SK-N-SH (cell line): ENCODE results near the gene RADIL. TPM values are rescaled to one million over a fixed set of nuclear protein-coding genes. Genes with fewer than 3 reads are reported as not detected.
A peak's percentile ranks its signal among the peaks of the same experiment; 100 is the strongest.

ENCODE experiments used
- CTCF ChIA-PET: fragments of 300-600, 350-600 bp; formaldehyde crosslinking; extraction: SDS; loops from one replicate; lab custom pipeline; 2021; lab: Yijun Ruan, JAX
- POLR2A ChIA-PET: fragments of 350-600 bp; sonication (Branson Sonifier 250); formaldehyde crosslinking; extraction: SDS; loops from one replicate; lab custom pipeline; 2020; ENCODE audit warnings: antibody characterized with exemption, inconsistent platforms; lab: Yijun Ruan, JAX
- DNase-seq: peaks from one replicate; pipeline ENCODE4 v3.0.0; 2012
- H2AFZ ChIP-seq: fragments of 200-600 bp; sonication (generic); 2 replicates; pipeline ENCODE4 v1.8.1; 2016; ENCODE audit warnings: antibody characterized with exemption, mild to moderate bottlenecking, low read depth
- H3F3A ChIP-seq: fragments of 200-600 bp; sonication (generic); replicated peaks from 2 replicates; pipeline ENCODE3; 2016; ENCODE audit warnings: antibody characterized with exemption, mild to moderate bottlenecking; ENCODE audit not compliant: insufficient read depth
- H3K27ac ChIP-seq, 2 experiments: fragments of 200-500 bp in 1 of 2; fragments of 200-600 bp in 1 of 2; sonication (Bioruptor generic) in 1 of 2; sonication (generic), shearing (Covaris generic) in 1 of 2; 2 replicates each; pipeline versions ENCODE4 v1.5.1 to v1.6.1; 2014 to 2016; ENCODE audit warnings: low read depth in 2 of 2, inconsistent platforms in 1 of 2, low read length in 1 of 2, mild to moderate bottlenecking in 1 of 2, mixed read lengths in 1 of 2
- H3K27me3 ChIP-seq: fragments of 200-600 bp; sonication (generic), shearing (Covaris generic); 2 replicates; pipeline ENCODE4 v1.6.1; 2016; ENCODE audit warnings: mixed run types; ENCODE audit not compliant: insufficient read depth
- H3K36me3 ChIP-seq, 2 experiments: fragments of 200-500 bp in 1 of 2; fragments of 200-600 bp in 1 of 2; sonication (Bioruptor generic) in 1 of 2; sonication (generic) in 1 of 2; replicated peaks in 1 of 2; 2 replicates each; pipeline versions ENCODE3 to v1.5.1; 2014 to 2016; ENCODE audit warnings: low read length in 1 of 2, mild to moderate bottlenecking in 1 of 2; ENCODE audit not compliant: insufficient read depth in 2 of 2, control insufficient read depth in 1 of 2
- H3K4me1 ChIP-seq, 2 experiments: fragments of 200-500 bp in 1 of 2; fragments of 200-600 bp in 1 of 2; sonication (Bioruptor generic) in 1 of 2; sonication (generic), shearing (Covaris generic) in 1 of 2; 2 replicates each; pipeline versions ENCODE4 v1.5.1 to v1.6.1; 2014 to 2016; ENCODE audit warnings: low read depth in 1 of 2, low read length in 1 of 2, mixed run types in 1 of 2; ENCODE audit not compliant: insufficient read depth in 2 of 2, control insufficient read depth in 1 of 2
- H3K4me2 ChIP-seq: fragments of 200-600 bp; sonication (generic), shearing (Covaris generic); 2 replicates; pipeline ENCODE4 v1.6.1; 2017; ENCODE audit warnings: mixed run types
- H3K4me3 ChIP-seq, 2 experiments: fragments of 200-500 bp in 1 of 2; fragments of 200-600 bp in 1 of 2; sonication (Bioruptor generic) in 1 of 2; sonication (generic), shearing (Covaris generic) in 1 of 2; 2 replicates each; pipeline versions ENCODE4 v1.5.1 to v1.8.1; 2014 to 2016; ENCODE audit warnings: low read depth in 2 of 2, inconsistent platforms in 1 of 2, low read length in 1 of 2, mild to moderate bottlenecking in 1 of 2, mixed read lengths in 1 of 2, moderate library complexity in 1 of 2
- H3K79me2 ChIP-seq: fragments of 200-600 bp; sonication (generic); 2 replicates; pipeline ENCODE4 v1.8.1; 2017; ENCODE audit warnings: mild to moderate bottlenecking; ENCODE audit not compliant: insufficient read depth
- H3K9ac ChIP-seq: fragments of 200-600 bp; sonication (generic); 2 replicates; pipeline ENCODE4 v1.6.1; 2017; ENCODE audit warnings: mixed run types
- H3K9me2 ChIP-seq: fragments of 200-600 bp; sonication (generic); 2 replicates; pipeline ENCODE4 v1.6.1; 2017; ENCODE audit warnings: mixed run types
- H3K9me3 ChIP-seq: fragments of 200-600 bp; sonication (generic); 2 replicates; pipeline ENCODE4 v1.6.1; 2017; ENCODE audit warnings: mixed run types, mild to moderate bottlenecking, moderate library complexity
- H4K20me1 ChIP-seq: fragments of 200-600 bp; sonication (generic); 2 replicates; pipeline ENCODE4 v1.6.1; 2017; ENCODE audit warnings: mild to moderate bottlenecking, mixed run types; ENCODE audit not compliant: insufficient read depth
- CHD2 ChIP-seq: fragments of 150-350 bp; IDR thresholded peaks from 2 replicates; pipeline ENCODE4 v1.6.1; 2018; ENCODE audit warnings: low read length; ENCODE audit not compliant: partially characterized antibody
- CTCF ChIP-seq: fragments of 200-600 bp; sonication (generic); IDR thresholded peaks from 2 replicates; pipeline ENCODE4 v1.6.1; 2017; ENCODE audit warnings: antibody characterized with exemption, mild to moderate bottlenecking, moderate library complexity
- EP300 ChIP-seq, 2 experiments: IDR thresholded peaks; 2 replicates each; pipeline versions ENCODE4 v1.4.0 to v1.6.1; 2012; ENCODE audit warnings: borderline replicate concordance in 1 of 2, low read depth in 1 of 2, low read length in 1 of 2
- EZH2phosphoT487 ChIP-seq: fragments of 200-600 bp; sonication (generic); IDR thresholded peaks from 2 replicates; pipeline ENCODE4 v1.6.1; 2017; ENCODE audit warnings: low read depth, mixed run types, mild to moderate bottlenecking, antibody characterized with exemption, moderate library complexity, borderline replicate concordance
- FOXJ3 ChIP-seq: sonication (generic); formaldehyde crosslinking; IDR thresholded peaks from 2 replicates; pipeline ENCODE4 v1.5.1; 2020; ENCODE audit warnings: mild to moderate bottlenecking, missing genetic modification reagents
- GABPA ChIP-seq: IDR thresholded peaks from 2 replicates; pipeline ENCODE4 v1.4.0; 2012; ENCODE audit warnings: low read depth, mild to moderate bottlenecking
- GATA2 ChIP-seq: sonication (generic); formaldehyde crosslinking; IDR thresholded peaks from 2 replicates; pipeline ENCODE4 v1.5.0; 2020; ENCODE audit warnings: mild to moderate bottlenecking, missing genetic modification reagents
- MXI1 ChIP-seq: IDR thresholded peaks from 2 replicates; pipeline ENCODE4 v1.6.1; 2012; ENCODE audit warnings: mild to moderate bottlenecking, low read depth, low read length, improper control_type of control experiment
- POLR2AphosphoS5 ChIP-seq: IDR thresholded peaks from 2 replicates; pipeline ENCODE4 v1.6.1; 2012; ENCODE audit warnings: low read depth, low read length
- RCOR1 ChIP-seq: fragments of 150-350 bp; IDR thresholded peaks from 2 replicates; pipeline ENCODE4 v1.6.1; 2017; ENCODE audit warnings: antibody characterized with exemption, low read length
- RXRA ChIP-seq: IDR thresholded peaks from 2 replicates; pipeline ENCODE4 v1.4.0; 2012; ENCODE audit warnings: low read depth, mild to moderate bottlenecking, borderline replicate concordance
- SIN3A ChIP-seq: IDR thresholded peaks from 2 replicates; pipeline ENCODE4 v1.6.1; 2012; ENCODE audit warnings: low read depth, mild to moderate bottlenecking, low read length, moderate library complexity, borderline replicate concordance
- TAF1 ChIP-seq: IDR thresholded peaks from 2 replicates; pipeline ENCODE4 v1.6.1; 2012; ENCODE audit warnings: low read depth, mild to moderate bottlenecking, low read length, moderate library complexity, borderline replicate concordance
- WGBS: methylation state at CpG from one replicate; pipeline ENCODE4 v1.1.6; 2017; ENCODE audit warnings: low lambda C conversion rate; 5-methylcytosine and 5-hydroxymethylcytosine counted together
- polyA plus RNA-seq, 3 experiments: library from polyadenylated mRNA; depleted of rRNA; stranded (reverse); fragments of >200 nt; gene quantifications; 2 replicates each; pipeline ENCODE4 v1.2.3, GENCODE V29; 2012
- TF ChIP-seq, protein P1 (sequence below): IDR thresholded peaks from 2 replicates; pipeline ENCODE4 v1.4.0; 2012; ENCODE audit warnings: low read depth, borderline replicate concordance
- TF ChIP-seq, protein P2 (sequence below): IDR thresholded peaks from 2 replicates; pipeline ENCODE4; 2012
- TF ChIP-seq, protein P3 (sequence below): IDR thresholded peaks from 2 replicates; pipeline ENCODE4 v1.4.0; 2012; ENCODE audit warnings: low read depth
- TF ChIP-seq, protein P4 (sequence below): fragments of 150-350 bp; IDR thresholded peaks from 2 replicates; pipeline ENCODE4 v1.6.1; 2017; ENCODE audit warnings: antibody characterized with exemption, low read length, low read depth, borderline replicate concordance

RADIL gene
- polyA plus RNA-seq, 1 of the 3 experiments (the other 2 are of a cell fraction) = 4.3 TPM

DNA sequence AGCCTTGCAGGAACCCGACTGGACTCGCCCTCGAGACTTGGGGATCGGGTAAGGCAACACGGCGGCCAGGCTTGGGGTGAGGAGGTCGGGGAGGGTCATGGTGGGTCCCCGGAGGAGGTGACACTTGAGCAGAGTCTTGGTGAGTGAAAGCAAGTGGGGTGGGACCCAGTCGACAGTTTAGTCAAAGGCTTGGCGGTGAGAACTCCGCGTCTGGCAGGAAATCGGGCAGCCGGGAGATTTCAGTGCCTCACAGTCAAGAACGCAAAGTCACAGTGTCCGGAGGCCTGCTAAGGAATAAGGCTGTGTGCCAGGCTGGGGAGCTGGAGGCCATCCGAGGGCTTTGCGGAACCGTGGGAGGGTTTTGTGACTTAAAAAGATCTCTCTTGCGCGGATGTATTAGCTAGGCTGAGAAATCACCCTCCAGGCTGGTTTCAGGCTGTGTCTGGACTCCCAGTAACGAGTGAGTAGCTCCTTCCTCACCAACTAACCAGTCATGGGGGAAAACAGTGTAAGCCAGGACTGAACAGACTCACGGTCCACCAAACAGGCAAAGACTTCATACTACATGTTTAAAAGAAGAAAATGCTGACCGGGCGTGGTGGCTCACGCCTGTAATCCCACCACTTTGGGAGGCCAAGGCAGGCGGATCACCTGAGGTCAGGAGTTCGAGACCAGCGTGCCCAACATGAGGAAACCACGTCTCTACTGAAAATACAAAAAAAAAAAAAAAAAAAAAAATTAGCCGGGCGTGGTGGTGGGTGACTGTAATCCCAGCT is 107.5 kb downstream of the RADIL start:
- Histone ChIP-seq H3K27me3 (no peaks in the 10 kb centered on the region), H3K4me3 (peak overlapping the region; percentile 84 to 99), H3K4me2 (peak overlapping the region; percentile 97), H3K27ac (peak overlapping the region; percentile 59 to 89), H3F3A (peaks cover 3% of the 10 kb centered on the region), H3K9me3 (no peaks in the 10 kb centered on the region), H2AFZ (peak overlapping the region; percentile 84; the same call in 1 of the 2 replicates), H3K9ac (peak overlapping the region; percentile 91), H3K9me2 (no peaks in the 10 kb centered on the region), H4K20me1 (peaks cover 18% of the 10 kb centered on the region), H3K4me1 (peaks cover 9 to 18% of the 10 kb centered on the region in 2 experiments; a peak in 1 of 4 replicates), H3K36me3 (peaks cover 4 to 5% of the 10 kb centered on the region in 2 experiments), H3K79me2 (peaks cover 55% of the 10 kb centered on the region)
- no peak for DNase-seq
- WGBS = 20% methylated on average over 29 of the region's 32 CpGs
- CTCF ChIA-PET = interaction anchor here (1.1 to 3.4 kb wide), 11 partner anchors 16 to 371 kb away, joined by 3 to 14 read pairs (median 3); partner anchors contain the start of gene RADIL
- TF ChIP-seq, protein P1, sequence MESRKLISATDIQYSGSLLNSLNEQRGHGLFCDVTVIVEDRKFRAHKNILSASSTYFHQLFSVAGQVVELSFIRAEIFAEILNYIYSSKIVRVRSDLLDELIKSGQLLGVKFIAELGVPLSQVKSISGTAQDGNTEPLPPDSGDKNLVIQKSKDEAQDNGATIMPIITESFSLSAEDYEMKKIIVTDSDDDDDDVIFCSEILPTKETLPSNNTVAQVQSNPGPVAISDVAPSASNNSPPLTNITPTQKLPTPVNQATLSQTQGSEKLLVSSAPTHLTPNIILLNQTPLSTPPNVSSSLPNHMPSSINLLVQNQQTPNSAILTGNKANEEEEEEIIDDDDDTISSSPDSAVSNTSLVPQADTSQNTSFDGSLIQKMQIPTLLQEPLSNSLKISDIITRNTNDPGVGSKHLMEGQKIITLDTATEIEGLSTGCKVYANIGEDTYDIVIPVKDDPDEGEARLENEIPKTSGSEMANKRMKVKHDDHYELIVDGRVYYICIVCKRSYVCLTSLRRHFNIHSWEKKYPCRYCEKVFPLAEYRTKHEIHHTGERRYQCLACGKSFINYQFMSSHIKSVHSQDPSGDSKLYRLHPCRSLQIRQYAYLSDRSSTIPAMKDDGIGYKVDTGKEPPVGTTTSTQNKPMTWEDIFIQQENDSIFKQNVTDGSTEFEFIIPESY = no peak
- TF ChIP-seq EZH2phosphoT487 (no peak), CTCF (no peak), FOXJ3 (CRISPR knock-in tag) (no peak), TAF1 (no peak), CHD2 (no peak), RXRA (no peak), MXI1 (no peak; the same call in 1 of the 2 replicates), POLR2AphosphoS5 (no peak), GABPA (no peak), RCOR1 (no peak), GATA2 (CRISPR knock-in tag) (no peak), EP300 (IDR thresholded peaks at IDR 0.05; ENCODE audit: borderline replicate concordance in 1 of 2, low read depth in 1 of 2, low read length in 1 of 2) (no peak), SIN3A (no peak)
- TF ChIP-seq, protein P2, sequence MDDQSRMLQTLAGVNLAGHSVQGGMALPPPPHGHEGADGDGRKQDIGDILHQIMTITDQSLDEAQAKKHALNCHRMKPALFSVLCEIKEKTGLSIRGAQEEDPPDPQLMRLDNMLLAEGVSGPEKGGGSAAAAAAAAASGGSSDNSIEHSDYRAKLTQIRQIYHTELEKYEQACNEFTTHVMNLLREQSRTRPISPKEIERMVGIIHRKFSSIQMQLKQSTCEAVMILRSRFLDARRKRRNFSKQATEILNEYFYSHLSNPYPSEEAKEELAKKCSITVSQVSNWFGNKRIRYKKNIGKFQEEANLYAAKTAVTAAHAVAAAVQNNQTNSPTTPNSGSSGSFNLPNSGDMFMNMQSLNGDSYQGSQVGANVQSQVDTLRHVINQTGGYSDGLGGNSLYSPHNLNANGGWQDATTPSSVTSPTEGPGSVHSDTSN = no peak
- TF ChIP-seq, protein P3, sequence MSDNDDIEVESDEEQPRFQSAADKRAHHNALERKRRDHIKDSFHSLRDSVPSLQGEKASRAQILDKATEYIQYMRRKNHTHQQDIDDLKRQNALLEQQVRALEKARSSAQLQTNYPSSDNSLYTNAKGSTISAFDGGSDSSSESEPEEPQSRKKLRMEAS = no peak
- TF ChIP-seq, protein P4, sequence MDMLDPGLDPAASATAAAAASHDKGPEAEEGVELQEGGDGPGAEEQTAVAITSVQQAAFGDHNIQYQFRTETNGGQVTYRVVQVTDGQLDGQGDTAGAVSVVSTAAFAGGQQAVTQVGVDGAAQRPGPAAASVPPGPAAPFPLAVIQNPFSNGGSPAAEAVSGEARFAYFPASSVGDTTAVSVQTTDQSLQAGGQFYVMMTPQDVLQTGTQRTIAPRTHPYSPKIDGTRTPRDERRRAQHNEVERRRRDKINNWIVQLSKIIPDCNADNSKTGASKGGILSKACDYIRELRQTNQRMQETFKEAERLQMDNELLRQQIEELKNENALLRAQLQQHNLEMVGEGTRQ = no peak
- POLR2A ChIA-PET = interaction anchor here (0.7 to 1.8 kb wide), 10 partner anchors 9 to 135 kb away, joined by 3 to 9 read pairs (median 6); partner anchors contain the start of gene RADIL
